Raji (cell line): ENCODE measurements around the gene EPN2.

Source experiments
- POLR2A ChIP-seq: IDR thresholded peaks from 2 replicates; pipeline ENCODE4 v1.6.1; 2011; ENCODE audit warnings: low read depth, low read length, control low read depth; ENCODE audit not compliant: insufficient read depth

The EPN2 gene

GRCh38 chr17:19254651-19255050, 17.5 kb downstream of the EPN2 start:
- no peak for TF ChIP-seq POLR2A

- no peak for TF ChIP-seq POLR2A
These were observed 18.1 kb downstream of the EPN2 start for GRCh38 chr17:19255279-19255678.

GRCh38 chr17:19258371-19258770, 21.2 kb downstream of the EPN2 start:
- no peak for TF ChIP-seq POLR2A

GRCh38 chr17:19260958-19261357, 23.8 kb downstream of the EPN2 start:
- no peak for TF ChIP-seq POLR2A

- TF ChIP-seq POLR2A, result no peak
These were observed 24.3 kb downstream of the EPN2 start for GRCh38 chr17:19261426-19261825.

DNA sequence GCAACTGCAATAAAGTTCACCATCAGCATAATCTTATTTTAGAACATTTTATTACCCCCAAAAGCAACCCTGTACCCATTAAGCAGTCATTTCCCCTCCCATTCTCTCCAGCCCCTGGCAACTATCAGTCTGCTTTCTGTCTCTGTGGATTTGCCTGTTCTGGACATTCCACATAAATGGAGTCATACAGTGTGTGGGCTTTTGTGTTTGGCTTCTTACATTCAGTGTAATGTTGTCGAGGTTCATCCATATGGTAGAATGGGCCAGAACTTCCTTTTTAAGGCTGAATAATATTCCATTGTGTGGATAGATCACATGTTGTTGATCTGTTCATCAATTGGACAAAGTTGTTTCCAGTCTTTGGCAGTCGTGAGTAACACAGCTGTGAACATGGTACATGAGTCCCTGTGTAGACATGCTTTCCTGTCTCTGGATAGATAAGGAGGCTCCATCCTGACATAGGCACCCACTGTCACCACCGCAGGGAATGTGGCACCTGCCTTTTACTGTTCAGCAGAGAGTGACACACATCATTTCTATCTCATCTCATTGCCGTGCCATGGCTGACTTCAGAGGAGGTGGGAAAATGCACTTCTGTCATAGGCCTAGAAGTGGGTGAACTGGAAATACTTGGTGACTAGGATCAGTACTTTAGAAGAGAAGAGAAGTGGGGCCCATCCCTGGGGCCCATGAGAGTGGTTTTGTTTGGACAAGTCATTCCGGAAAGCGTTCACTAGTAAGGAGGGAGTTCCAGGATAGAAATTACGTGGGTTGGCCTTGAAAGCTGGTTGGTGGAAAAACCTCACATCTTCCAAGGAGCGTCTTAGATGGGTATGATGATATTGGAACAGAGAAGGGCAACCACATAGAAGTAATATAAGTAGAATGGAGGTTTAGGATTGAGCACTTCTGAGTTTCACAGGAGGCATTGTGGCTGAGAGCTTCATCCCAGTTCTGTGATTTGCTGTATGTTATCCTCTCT, 25.8 kb downstream of the EPN2 start:
- TF ChIP-seq POLR2A, result no peak

DNA sequence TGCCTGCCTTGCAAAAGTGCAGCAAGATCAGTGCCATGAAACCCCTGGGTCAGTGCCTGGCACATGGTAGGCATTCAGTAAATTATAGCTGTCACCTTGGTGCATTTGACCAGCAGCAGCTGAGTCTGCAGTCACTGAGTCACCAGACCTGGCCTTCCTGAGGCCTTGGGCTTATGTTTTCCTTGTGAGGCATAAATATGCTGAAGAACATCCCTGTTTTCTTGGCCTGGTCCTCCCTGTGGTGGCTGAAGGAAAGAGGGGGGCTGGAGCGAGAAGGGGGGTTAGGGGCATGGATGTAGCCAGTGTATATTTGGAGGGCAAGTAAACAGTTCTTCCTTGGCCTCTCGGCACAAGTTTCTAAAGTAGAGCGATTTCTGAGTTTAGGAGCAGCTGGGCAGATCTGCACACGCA, 26.5 kb downstream of the EPN2 start:
- TF ChIP-seq POLR2A, result no peak

- TF ChIP-seq POLR2A, result no peak
These were observed 27.1 kb downstream of the EPN2 start for GRCh38 chr17:19264268-19264667.

GRCh38 chr17:19264681-19265080, 27.5 kb downstream of the EPN2 start:
- no peak for TF ChIP-seq POLR2A

- TF ChIP-seq POLR2A, result no peak
These were observed 28.6 kb downstream of the EPN2 start for GRCh38 chr17:19265755-19266154.

DNA sequence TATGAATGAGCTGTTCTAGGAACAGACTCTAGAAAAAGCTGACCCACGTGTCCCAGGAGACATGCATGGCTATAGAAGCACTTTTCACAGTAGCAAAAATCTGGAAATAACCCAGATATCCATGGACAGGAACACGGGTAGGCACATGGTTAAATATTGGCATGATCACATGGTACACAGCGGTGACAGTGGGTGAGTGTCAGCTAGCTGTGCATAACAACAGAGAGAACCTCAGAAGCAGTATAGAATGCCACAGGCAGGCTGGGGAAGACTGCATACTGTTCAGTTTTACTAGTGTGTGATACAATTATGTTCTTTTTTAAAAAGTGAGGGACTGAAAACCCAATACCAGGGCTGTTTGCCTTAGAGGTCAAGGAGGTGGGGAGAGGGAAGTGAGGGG, 31.4 kb downstream of the EPN2 start:
- TF ChIP-seq POLR2A, result no peak

GRCh38 chr17:19269106-19269505, 31.9 kb downstream of the EPN2 start:
- TF ChIP-seq POLR2A, result no peak

GRCh38 chr17:19269641-19270040, 32.5 kb downstream of the EPN2 start:
- TF ChIP-seq POLR2A, result no peak

DNA sequence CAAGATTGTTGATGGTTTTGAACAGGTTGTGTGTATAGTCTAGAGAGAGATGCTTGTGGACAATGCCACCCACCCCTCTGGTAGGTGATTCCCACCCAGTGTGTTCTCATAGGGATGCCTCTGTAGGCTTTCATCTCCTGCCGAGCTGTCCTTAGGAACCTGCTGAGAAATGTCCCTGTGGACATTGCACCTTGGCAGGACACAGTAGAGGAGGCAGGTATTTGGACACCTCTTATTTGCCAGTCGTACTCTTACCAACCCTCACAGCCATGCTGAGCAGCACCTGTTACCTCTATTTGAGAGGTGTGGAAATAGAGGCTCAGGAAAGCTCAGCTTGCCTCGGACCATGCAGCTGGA, 33.2 kb downstream of the EPN2 start:
- no peak for TF ChIP-seq POLR2A

- no peak for TF ChIP-seq POLR2A
These were observed 33.8 kb downstream of the EPN2 start for GRCh38 chr17:19270704-19271611.

DNA sequence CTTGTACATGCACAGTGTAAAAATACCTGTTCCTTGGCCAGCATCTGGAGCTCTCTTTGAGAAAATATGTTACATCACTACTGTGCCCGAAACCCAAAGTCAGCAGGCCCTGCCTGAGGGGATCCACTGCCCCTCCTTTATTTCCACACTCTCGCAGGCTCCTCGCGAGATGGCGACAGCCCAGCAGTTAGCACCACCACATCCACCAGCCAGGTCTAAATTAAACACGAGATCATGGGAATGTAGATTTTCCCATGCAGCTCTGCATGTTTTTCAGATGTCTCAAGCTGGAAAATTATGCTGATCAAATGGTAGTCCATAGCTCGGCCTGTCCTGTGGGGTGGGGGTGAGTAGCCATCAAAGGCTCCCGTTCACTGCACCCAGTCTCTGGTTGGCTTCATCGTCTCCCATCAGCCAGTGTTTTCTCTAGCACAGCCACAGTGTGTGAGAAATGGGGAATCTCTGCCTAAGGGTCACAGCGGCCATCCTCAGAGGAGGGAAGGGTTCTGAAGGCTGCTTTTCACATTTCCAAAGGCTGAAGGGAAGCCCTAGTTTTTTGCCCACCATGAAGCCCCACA, 34.7 kb downstream of the EPN2 start:
- TF ChIP-seq POLR2A, result no peak

DNA sequence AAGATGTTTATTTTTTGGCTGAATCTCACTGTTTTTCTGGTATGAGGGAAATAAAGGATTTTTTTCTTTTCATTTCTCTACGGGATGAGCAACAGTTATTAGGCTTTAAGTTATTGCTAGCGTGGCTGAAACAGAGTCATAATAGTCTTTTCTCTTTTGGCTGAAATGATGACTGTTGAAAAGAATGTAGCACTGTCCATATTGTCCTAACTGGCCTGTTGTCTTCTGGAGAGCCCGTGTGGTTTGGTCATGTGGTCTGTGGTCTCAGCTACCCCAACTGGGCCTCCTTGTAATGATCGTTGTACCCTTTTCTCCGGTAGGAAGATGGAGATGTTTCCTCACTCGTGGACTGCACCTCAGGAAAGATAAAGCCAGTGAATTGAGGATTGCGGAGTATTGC, 36.6 kb downstream of the EPN2 start:
- TF ChIP-seq POLR2A, result no peak
